GM12864 (cell line): Measurements from ENCODE around the gene KIF21B.

Experiments used
- DNase-seq: peaks from one replicate; pipeline ENCODE4 v3.0.0-alpha.2; 2011; ENCODE audit warnings: low read depth
- H3K4me3 ChIP-seq: 2 replicates; pipeline ENCODE4 v1.5.1; 2011; ENCODE audit warnings: mild to moderate bottlenecking, low read depth, low read length, control low read depth
- TF ChIP-seq, protein P1 (sequence below): IDR thresholded peaks from 2 replicates; pipeline ENCODE4 v1.5.1; 2011; ENCODE audit warnings: low read depth, mild to moderate bottlenecking, moderate library complexity, low read length, control low read depth, inconsistent platforms; ENCODE audit errors: missing control alignments

Gene KIF21B

DNA sequence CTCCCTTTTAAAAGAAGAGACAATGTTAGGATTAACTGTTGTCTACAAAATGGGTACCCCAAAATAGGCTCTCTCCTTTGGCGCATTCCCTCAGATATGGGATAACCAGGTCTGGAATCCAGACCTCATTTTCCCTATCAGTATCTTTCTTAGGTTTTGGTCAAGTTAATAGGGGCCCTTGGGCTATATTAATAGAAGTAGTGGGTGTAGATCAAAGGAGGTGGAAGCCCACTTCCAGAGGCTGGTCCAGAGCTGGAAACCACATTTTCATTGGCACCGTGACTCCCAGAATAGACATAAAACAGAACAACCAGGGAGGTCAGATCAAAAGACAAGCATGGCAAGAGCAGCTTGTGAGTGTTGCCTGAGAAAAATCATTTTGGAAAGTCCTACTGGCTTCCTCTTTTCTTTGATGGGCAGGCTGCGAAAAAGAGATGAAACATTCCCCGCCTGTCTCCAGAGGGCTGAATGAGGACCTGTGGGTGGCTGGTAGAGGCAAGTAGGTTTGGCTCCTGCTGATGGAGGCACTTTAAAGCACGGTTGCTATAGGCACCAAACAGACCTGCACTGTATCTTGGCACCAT, 25.8 kb upstream of the KIF21B start:
- TF ChIP-seq, protein P1, sequence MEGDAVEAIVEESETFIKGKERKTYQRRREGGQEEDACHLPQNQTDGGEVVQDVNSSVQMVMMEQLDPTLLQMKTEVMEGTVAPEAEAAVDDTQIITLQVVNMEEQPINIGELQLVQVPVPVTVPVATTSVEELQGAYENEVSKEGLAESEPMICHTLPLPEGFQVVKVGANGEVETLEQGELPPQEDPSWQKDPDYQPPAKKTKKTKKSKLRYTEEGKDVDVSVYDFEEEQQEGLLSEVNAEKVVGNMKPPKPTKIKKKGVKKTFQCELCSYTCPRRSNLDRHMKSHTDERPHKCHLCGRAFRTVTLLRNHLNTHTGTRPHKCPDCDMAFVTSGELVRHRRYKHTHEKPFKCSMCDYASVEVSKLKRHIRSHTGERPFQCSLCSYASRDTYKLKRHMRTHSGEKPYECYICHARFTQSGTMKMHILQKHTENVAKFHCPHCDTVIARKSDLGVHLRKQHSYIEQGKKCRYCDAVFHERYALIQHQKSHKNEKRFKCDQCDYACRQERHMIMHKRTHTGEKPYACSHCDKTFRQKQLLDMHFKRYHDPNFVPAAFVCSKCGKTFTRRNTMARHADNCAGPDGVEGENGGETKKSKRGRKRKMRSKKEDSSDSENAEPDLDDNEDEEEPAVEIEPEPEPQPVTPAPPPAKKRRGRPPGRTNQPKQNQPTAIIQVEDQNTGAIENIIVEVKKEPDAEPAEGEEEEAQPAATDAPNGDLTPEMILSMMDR = no peak
- H3K4me3 ChIP-seq = no peak overlapping the region
- no peak for DNase-seq

DNA sequence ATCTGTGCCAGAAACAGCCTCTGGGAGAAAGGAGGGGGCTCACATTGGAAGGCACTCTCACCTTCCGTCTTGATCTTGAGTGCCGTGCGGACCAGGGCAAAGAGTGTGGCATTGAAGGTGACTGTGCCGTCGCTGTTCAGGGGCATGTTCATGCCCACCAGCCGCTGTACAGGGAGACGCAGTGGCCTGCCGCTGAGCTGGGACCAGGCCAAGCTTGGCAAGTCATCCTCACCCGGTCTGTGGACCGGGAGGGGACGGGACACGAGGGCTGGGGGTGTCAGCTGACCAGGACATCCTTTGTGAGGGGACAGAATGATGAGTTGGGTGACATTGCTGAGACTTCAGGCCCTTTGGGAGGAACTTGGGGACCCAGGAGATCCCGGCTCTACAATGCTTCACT, 25.0 kb upstream of the KIF21B start:
- no peak for DNase-seq
- TF ChIP-seq, protein P1 = no peak
- H3K4me3 ChIP-seq = no peak overlapping the region

DNA sequence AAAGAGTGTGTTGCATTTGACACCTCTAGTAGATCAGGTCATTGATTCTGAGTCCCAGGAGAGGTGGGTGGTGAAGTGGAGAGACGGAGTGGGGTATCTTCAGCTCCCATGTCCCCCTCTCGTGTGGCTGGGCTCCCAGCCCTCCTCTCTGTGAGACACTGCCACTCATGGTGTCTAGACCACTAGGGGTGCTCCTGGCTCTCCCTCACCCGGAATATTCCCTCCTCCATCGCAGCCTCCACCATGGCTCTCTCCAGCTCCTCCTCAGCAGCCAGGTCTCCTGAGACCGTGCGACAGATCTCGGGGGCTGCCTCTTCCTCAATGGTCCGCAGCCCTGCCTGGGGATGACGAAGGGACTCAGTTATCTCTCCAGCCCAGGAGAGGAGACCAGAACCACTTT, 20.6 kb upstream of the KIF21B start:
- no peak for DNase-seq
- TF ChIP-seq, protein P1 = no peak
- H3K4me3 ChIP-seq = no peak overlapping the region

DNA sequence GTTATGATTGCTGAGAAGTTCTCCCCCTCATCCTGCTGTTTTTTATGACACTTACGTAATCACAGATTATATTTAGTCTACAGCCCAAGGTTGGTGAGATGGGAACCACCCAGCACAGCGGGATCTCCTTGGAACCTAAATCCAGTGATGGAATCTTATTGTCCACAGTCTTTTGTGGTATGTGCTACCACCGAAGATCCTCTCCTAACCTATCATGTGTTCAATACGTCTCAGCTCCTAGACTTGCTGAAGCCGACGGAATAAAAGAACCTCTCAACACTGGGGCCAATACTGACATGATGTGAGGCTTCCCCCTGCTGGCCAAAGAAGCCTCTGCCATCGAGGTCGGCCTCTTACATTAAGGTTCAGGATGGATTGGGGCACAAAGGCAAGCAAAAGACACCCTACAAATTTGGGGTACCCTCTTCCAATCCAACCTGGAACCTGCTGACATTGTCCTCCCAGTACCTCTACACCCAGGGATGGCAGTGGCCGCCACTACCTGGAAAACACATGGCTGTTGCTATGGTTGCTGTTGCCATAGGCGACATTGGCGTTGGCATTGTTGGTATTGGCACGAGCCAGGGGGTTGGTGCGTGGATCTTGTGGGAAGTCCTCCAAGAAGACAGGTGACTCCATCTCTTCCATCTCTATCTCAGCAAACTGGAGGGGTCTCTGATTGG, 19.4 kb upstream of the KIF21B start:
- TF ChIP-seq, protein P1 = peak; percentile 87
- no peak overlapping the region for H3K4me3 ChIP-seq
- no peak for DNase-seq

DNA sequence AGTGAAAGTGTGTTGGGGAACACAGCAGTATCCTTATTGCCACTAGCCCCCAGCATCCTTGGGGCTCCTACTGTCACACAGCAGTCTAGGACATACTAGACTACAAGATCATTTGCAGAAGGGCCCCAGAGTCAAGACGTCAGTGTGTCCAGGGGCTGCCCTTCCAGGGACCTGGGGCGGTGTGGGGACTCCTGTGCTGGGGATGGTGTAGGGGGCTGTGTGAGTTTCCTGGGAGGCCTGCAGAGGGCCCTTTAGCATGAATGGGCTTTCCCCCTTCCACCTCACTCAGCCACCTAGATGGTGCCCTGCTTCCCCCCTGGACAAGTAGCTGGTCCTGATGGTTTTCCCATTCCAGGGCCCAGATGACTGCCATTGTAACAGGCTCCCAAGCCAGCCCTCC, 17.5 kb upstream of the KIF21B start:
- TF ChIP-seq, protein P1 = no peak
- no peak overlapping the region for H3K4me3 ChIP-seq
- DNase-seq = no peak

DNA sequence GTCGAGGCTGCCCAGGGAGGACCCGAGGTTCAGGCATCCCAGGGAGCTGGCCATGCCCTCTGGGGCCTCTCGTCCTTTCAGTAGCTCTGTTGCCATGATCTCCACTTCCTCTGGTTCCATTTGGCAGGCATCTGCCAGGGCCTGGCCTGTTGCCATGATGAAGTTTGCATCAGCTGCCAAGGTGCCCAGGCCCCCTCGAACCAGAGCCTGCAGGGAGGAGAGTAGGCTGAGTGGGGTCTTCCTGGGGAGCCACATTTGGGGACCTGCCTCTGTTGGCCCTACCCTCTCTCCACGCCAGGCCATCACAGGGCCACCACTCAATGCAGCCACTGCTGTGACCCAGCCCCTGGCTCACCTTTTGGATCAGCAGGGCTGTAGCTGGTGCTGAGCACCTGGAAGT, 16.4 kb upstream of the KIF21B start:
- TF ChIP-seq, protein P1 = no peak

DNA sequence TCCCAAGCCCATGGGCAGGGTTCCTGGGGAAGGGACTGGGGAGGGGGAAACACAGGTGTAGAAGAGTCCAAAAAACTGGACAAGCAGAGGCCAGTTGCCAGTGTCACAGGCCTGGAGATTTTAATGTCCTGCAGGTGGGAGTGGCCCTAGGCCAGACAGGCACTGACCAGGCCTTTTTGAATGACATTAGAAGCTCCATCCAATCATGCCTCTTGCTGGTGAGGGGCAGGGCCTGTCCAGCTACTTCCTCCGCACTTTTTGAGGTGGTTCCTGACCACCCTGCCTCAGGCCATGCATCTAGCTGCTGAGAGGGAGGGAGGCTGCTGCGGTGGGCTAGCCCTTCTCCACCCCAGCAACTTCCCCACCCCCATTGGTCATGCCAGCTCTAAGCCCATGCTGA, 15.9 kb upstream of the KIF21B start:
- no peak for DNase-seq
- no peak overlapping the region for H3K4me3 ChIP-seq
- TF ChIP-seq, protein P1 = no peak

More for the DNA sequence above, 16.4 kb upstream of the KIF21B start:
- no peak overlapping the region for H3K4me3 ChIP-seq
- no peak for DNase-seq
